HG02938 (cell line): ENCODE results near the gene LHX4.

Experiments used
- ATAC-seq: cut with Tn5 transposase; IDR thresholded peaks from one replicate; pipeline ENCODE4 v1.9.1; 2021; ENCODE audit warnings: mild to moderate bottlenecking, moderate library complexity; ENCODE audit not compliant: unreplicated experiment

Gene LHX4

GRCh38 chr1:180229483-180230415, at the start of gene LHX4:
TSS of gene LHX4 (plus strand) at chr1:180230264. CDS start at chr1:180230530, 266 bp downstream.
- ATAC-seq = no peak

DNA sequence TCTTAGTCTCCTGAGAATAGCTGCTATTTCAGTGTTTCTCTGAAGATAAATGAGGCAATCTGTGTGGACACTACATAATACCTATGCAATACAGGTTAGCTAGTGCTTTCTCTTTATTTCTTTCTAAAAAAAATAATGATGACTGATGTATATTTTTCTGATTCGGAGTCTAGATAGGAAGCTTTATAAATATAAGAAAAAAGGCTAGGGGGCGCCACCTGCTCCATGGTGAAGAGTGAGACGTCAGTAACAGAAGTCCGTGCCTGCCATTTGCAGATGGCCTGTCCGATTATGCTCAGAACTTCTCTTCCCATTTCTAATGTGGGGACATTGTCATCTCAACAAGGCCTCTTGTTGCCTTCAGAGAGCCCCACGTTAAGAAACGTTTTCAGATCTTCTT, 49.0 kb upstream of the LHX4 start:
- no peak for ATAC-seq

- no peak for ATAC-seq
These were observed 47.9 kb upstream of the LHX4 start for GRCh38 chr1:180181996-180182642.

GRCh38 chr1:180182643-180183311, 47.3 kb upstream of the LHX4 start:
- no peak for ATAC-seq

- no peak for ATAC-seq
These were observed 46.6 kb upstream of the LHX4 start for GRCh38 chr1:180183426-180183825.

DNA sequence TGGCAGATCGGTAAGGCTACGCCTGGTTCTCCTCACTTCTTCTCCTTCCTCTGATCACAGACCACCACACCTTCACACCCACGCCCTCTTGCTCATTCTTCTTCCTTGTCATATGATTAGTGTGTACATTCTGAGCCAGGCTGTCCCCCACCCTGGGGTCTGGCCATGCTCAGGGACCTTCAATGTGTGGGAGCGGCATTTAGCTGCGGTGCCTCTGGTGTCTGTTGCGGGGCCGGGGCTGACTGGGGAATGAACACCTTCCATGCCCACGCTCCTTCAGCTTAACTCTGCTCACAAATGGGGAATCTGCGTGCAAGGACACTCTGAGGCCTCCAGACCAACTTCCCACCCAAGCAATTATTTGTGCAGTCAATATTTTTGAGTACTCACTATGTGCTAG, 46.0 kb upstream of the LHX4 start:
- ATAC-seq = no peak

DNA sequence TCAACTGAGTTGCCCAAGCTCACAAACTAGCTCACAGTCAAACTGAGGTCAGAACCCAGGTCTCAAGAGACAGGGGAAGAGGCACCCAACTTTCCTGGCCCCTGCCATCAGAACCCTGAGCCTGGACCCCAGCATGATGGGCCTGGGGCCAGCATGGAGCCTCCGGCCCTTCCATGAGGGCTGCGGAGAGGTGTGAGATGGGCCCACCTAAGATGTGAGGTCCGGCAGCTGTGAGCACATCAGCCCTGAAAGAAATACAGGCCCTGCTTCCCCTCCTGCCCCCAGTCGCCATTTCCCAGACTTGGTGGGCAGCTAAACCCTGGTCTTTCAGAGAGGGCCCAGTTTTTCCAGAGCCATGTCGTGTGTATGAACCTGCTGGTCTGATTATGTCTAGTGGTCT, 44.8 kb upstream of the LHX4 start:
- no peak for ATAC-seq

GRCh38 chr1:180185971-180186645, 44.0 kb upstream of the LHX4 start:
- no peak for ATAC-seq

- ATAC-seq = no peak
These were observed 43.2 kb upstream of the LHX4 start for GRCh38 chr1:180186831-180187230.

GRCh38 chr1:180187626-180188025, 42.4 kb upstream of the LHX4 start:
- ATAC-seq = no peak

- no peak for ATAC-seq
These were observed 42.0 kb upstream of the LHX4 start for GRCh38 chr1:180188091-180188506.

DNA sequence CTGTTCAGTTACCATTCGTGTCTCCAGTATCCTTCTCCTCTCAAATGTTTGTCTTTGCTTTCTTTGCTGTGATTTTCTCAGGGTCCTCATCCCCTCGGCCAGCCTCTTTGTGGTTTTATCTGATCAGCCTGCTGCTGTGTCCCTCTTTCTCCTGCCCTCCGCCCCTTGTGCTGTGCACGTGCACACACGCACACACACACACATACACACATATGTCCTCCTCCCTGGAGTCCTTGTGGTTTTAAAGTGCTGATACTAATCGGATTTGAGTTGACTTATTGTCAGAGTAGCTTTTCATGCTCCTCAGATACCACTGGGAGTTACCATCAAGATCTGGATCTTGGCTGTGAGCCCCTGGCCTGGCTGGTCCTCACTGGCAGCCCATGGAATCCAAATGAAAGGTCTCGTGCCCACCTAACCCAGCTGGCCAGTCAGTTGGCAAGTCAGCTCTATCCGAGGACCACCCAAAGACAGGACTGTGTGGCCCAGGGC, 41.3 kb upstream of the LHX4 start:
- ATAC-seq = no peak

DNA sequence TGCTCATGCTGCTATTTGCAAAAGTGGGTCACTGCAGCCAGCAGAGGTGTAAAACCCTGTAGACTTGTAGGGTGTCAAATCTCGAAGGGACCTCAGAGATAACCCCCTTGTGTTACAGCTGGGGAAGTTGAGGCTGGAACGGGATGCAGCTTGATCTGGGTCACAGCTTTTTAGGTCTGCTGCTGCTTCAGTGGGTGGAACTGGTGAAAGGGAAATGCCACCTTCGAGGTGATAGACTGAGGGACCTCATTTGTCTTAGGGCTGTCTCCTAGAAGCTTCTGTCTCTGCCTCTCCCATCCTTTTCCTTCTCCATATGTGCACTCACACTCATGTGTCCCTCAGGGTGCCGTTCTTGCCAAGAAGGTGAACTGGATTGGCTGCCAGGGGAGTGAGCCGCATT, 40.0 kb upstream of the LHX4 start:
- ATAC-seq = no peak

- ATAC-seq = no peak
These were observed 37.9 kb upstream of the LHX4 start for GRCh38 chr1:180192172-180192571.

DNA sequence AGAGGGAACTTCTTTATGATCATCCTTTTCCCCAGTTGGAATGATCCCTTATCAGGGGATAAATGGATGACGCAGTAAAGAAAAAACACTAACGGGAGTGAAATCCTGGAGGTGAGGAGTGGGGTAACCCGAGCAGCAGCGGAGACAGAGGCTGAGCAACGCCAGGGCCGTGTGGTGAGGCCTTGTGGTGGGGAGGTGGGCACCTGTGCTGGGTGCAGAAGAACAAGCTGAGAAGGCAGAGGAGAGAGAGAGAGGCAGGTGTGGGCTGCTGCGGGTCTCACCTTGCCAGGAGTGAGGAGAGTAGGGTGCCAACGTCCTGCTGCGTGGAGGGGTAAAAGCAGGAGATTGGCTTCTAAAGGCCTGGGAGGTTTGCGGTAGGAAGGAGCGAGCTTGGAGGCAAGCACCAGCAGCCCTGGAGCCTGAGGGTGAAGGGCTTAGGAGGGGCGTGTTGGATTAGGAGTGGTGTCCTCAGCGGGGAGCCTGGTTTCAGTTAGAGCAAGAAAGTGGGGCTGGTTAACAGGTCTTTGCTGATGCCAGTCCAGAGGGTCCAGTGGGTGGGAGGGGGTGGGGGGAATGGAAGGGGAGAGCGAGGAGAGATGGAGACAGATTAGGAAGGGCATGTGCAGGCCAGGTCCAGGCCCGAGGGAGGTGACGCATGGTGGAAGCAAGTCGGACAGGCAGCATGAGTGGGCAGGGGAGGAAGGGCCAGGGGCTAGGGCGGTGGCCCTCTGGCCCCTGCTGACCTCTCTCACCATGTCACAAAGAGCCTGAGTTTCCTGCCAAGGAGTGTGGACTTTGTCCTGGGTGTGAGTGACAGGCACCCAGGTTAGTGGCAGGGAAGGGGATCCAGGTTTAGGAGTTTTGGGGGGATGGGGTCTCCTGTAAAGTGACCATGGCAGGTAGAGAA, 36.7 kb upstream of the LHX4 start:
- no peak for ATAC-seq

- no peak for ATAC-seq
These were observed 36.0 kb upstream of the LHX4 start for GRCh38 chr1:180194048-180194425.

GRCh38 chr1:180194546-180195207, 35.4 kb upstream of the LHX4 start:
- no peak for ATAC-seq

DNA sequence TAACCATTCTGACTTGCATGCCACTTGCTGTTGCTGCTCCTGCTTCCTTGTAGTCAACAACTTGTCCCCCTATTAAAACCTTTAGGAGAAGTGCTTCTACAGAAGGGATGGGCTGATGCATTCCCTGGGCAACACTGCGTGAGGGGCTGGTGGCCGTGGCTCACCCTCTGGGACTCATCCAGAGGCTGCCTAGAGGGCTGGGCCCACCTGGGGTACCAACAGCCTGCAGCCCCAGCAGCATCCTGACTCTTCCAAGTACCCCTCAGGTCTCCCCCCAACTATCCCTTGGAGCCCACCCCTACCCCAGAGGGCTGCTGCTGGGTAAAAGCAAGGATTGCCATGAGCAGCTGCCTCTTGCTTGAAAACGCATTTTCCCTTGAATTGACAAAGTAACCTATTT, 34.7 kb upstream of the LHX4 start:
- ATAC-seq = no peak

GRCh38 chr1:180195916-180196315, 34.1 kb upstream of the LHX4 start:
- ATAC-seq = no peak
